Articular chondrocyte of knee joint (primary cell): ENCODE data around the gene OR6N2. TPM values are rescaled to one million over a fixed set of nuclear protein-coding genes. Genes with fewer than 3 reads are reported as not detected.

ENCODE experiments used
- small RNA-seq: library from RNA; depleted of rRNA; stranded (forward); fragments of <200 nt; gene quantifications from one replicate; pipeline ENCODE3, GENCODE V24; 2012
- total RNA-seq: library from RNA; depleted of rRNA; stranded (reverse); fragments of >200 nt; gene quantifications from 2 replicates; pipeline ENCODE4 v1.2.3, GENCODE V29; 2012

Gene OR6N2
- total RNA-seq = not detected in 2 replicates

GRCh38 chr1:158781104-158781503 is at the start of gene OR6N2:
Gene OR6N2 (minus strand): TSS chr1:158781204. CDS start chr1:158777635, 3,569 bp downstream.

GRCh38 chr1:158771950-158772866 is 8.8 kb downstream of the OR6N2 start, which contains the start of gene OR6N1:
Gene OR6N1 (minus strand): TSS chr1:158772195. CDS start chr1:158766682, 5,513 bp downstream.

GRCh38 chr1:158754420-158754819 is 26.6 kb downstream of the OR6N2 start, which contains the start of gene OR6K6:
Gene OR6K6 (plus strand): TSS chr1:158754720. CDS start chr1:158754888, 168 bp downstream.

Small RNA genes within 50 kb of the gene (small RNA-seq; reads per million reads assigned to genes)
- not detected for gene OR2AQ1P

Other genes starting within 250 kb of the OR6N2 start
- not detected in 2 replicates for gene OR6Y1, start 226.8 kb downstream of the OR6N2 start, total RNA-seq
- not detected in 2 replicates for gene OR6P1, start 210.6 kb downstream of the OR6N2 start, total RNA-seq
- not detected in 2 replicates for gene OR10X1, start 201.3 kb downstream of the OR6N2 start, total RNA-seq
- gene OR10Z1, start 175.9 kb downstream of the OR6N2 start, total RNA-seq = not detected in 2 replicates
- 0.13 TPM in 1 of 2 replicates, not detected in the other for gene SPTA1, start 94.5 kb downstream of the OR6N2 start, total RNA-seq
- gene OR6K2, start 80.6 kb downstream of the OR6N2 start, total RNA-seq = not detected in 2 replicates
- gene OR6K3, start 60.5 kb downstream of the OR6N2 start, total RNA-seq = not detected in 2 replicates
- gene OR6K6, start 26.5 kb downstream of the OR6N2 start, total RNA-seq = not detected in 2 replicates
- not detected in 2 replicates for gene OR6N1, start 9.0 kb downstream of the OR6N2 start, total RNA-seq
- not detected in 2 replicates for gene MNDA, start 50.1 kb upstream of the OR6N2 start, total RNA-seq
- gene PYHIN1, start 150.3 kb upstream of the OR6N2 start, total RNA-seq = not detected in 2 replicates
- 48.9 and 69.9 TPM in 2 replicates for gene IFI16, start 228.7 kb upstream of the OR6N2 start, total RNA-seq